ENCODE results near the gene PYGM. TPM values are rescaled to one million over a fixed set of nuclear protein-coding genes. Genes with fewer than 3 reads are reported as not detected.

PYGM gene
- total RNA-seq, 3 donors from 2014 or later, result 2.0 to 21.1 (median 2.8) TPM

DNA sequence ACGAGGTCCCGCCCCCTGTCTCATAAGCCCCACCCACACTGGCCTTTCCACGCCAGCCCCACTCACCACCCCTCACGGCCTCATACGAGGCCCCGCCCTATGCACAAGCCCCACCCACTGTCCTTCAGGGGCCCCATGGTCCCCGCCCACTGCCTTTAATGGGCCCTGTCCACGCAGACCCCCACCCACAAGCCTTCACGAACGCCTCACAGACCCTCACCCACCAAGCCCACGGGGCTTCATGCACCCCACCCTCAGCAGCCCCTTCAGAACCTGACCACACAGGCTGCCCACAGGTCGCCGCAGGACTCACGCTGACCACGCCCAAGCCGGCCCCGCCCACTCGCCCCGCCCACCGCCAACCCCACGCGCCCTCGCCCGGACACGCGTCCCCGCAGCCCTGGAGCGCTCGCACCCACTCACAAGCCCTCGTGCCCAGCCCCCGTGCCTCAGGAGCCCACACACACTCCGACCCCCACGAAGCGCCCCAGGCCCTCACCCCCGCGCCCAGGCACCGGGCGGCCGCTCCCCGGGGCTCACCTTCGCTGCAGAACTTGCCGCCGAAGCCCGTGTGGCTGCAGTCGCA is 47.3 kb downstream of the PYGM start:
- DNase-seq (no peak), ATAC-seq (no peak)
- Histone ChIP-seq H3K4me1 (ENCODE audit: low read depth) (no peaks in the 10 kb centered on the region), H3K36me3 (ENCODE audit: low read depth) (no peaks in the 10 kb centered on the region), H3K9me3 (no peaks in the 10 kb centered on the region), H3K4me3 (no peak overlapping the region)
- TF ChIP-seq, protein P1, sequence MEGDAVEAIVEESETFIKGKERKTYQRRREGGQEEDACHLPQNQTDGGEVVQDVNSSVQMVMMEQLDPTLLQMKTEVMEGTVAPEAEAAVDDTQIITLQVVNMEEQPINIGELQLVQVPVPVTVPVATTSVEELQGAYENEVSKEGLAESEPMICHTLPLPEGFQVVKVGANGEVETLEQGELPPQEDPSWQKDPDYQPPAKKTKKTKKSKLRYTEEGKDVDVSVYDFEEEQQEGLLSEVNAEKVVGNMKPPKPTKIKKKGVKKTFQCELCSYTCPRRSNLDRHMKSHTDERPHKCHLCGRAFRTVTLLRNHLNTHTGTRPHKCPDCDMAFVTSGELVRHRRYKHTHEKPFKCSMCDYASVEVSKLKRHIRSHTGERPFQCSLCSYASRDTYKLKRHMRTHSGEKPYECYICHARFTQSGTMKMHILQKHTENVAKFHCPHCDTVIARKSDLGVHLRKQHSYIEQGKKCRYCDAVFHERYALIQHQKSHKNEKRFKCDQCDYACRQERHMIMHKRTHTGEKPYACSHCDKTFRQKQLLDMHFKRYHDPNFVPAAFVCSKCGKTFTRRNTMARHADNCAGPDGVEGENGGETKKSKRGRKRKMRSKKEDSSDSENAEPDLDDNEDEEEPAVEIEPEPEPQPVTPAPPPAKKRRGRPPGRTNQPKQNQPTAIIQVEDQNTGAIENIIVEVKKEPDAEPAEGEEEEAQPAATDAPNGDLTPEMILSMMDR (IDR thresholded peaks at IDR 0.05), result no peak
- intact Hi-C loops (cut with DNase I, micrococcal nuclease), result no loop called here

DNA sequence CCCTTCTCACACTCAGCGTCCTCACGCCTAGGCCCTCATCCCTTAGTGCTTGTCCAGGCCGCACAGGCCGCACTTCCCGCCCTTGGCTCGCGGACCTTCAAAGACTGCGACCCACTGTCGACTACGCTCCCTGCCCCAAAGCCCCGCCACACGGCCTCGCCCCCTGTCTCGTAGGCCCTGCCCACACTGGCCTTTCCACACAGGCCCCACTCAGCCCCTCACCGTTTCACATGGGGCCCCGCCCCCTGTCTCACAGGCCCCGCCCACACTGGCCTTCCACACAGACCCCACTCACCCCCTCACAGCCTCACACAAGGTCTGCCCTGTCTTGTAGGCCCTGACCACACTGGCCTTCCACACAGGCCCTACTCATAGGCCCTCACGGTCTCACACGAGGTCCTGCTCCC is 47.8 kb downstream of the PYGM start:
- intact Hi-C loops (cut with DNase I, micrococcal nuclease), result no loop called here
- TF ChIP-seq, protein P1 (IDR thresholded peaks at IDR 0.05), result no peak
- Histone ChIP-seq H3K36me3 (ENCODE audit: low read depth) (no peaks in the 10 kb centered on the region), H3K9me3 (no peaks in the 10 kb centered on the region), H3K4me3 (no peak overlapping the region), H3K4me1 (ENCODE audit: low read depth) (no peaks in the 10 kb centered on the region)
- no peak for DNase-seq
- ATAC-seq, result no peak

DNA sequence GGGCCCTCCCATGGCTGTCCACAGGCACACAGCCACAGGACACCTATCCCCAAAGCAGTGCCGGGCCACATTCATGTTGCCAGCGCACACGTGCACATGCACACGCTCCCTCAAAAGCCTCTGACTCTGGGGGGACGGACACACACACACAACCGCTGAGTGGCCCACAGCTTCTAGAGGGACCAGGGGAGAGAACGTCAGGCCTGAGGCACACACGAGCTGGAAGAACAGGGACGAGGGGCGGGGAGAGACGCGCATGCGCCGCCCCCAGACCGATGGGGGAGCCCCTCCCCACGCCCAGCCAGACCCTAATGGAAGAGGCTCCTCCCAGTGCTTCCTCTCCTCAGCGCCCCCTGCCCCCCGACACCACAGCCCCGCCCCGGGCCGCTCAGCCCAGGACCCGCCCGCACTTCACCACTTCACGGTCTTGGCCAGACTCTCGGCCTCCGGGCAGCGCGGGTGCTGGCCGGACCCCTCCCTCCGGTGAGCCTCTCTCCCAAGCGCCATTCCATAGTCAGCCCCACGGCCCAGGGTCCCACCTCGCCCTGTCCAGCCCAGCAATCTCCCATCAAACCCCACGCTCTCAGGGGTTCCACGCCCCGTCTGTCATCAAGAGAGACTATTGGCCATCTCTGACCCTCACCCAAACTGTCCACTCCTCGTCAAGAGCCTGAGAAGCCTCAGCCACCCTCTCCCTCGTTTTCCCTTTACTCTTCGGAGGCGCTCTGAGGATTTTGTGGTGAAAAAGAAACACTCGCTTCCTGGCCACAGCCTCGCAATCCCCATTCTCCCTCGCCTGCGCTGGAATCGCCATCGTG is 48.4 kb downstream of the PYGM start:
- Histone ChIP-seq H3K36me3 (ENCODE audit: low read depth) (no peaks in the 10 kb centered on the region), H3K9me3 (no peaks in the 10 kb centered on the region), H3K4me1 (ENCODE audit: low read depth) (no peaks in the 10 kb centered on the region), H3K4me3 (no peak overlapping the region)
- intact Hi-C loops (cut with DNase I, micrococcal nuclease), result no loop called here
- DNase-seq (no peak), ATAC-seq (no peak)
- TF ChIP-seq, protein P1 (IDR thresholded peaks at IDR 0.05), result no peak

DNA sequence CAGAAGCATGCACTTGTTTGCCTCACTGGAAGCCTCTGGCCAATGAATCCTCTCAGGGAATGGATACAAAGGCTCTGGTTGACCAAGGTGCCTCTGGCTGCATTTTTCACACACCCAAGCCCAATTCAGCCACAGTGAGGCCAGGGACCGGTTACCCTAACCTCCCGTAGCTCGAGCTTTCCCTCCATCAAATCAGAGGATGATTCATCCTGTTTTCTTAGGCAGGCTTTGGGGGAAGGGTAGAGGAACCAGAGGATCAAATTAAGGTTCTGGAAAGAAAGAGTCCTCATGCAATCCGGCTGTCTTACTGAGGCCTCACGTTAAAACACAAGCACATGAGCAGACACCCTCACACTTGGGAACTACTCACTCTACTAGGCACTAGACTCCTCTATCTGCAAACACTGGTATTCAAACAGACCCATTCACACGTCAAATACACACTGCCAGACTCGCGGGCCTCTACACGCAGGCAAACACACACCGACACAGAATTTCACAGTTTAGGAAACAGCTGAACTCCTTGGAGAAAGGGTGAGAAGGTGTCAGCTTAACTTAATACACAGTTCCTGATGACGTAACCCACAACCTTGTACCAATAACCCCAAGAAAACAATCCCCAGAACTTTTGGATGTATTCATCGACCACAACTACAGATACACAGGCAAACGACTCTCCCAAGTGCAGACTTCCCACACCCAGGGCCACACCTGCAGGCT is 49.2 kb downstream of the PYGM start:
- Histone ChIP-seq H3K9me3 (no peaks in the 10 kb centered on the region), H3K36me3 (ENCODE audit: low read depth) (no peaks in the 10 kb centered on the region), H3K4me1 (ENCODE audit: low read depth) (no peaks in the 10 kb centered on the region), H3K4me3 (no peak overlapping the region)
- TF ChIP-seq, protein P1 (IDR thresholded peaks at IDR 0.05), result no peak
- ATAC-seq, result peak; percentile 15
- DNase-seq, result no peak
- intact Hi-C loops (cut with DNase I, micrococcal nuclease), result no loop called here

DNA sequence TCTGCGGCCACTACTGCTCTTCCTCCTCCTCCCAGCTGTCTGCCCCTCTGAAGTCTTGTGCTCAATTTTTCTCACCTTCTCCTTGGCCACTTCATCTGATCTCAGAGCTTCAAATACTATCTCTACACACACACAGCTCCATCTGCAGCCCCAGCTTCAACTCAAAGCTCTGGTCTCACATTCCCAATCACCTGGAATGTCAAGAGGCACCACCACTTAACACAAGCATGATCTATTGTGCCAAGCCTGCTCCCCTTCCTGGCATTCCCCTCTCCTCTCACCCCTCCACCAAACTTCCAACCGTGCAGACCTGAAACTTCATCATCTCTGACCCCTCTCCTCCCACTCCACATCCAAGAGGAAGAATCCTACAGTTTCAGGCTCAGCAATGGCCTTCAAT is 54.3 kb downstream of the PYGM start:
- ATAC-seq (no peak), DNase-seq (no peak)
- H3K36me3 ChIP-seq (ENCODE audit: low read depth), result no peaks in the 10 kb centered on the region
- intact Hi-C loops (cut with DNase I, micrococcal nuclease), result no loop called here
- TF ChIP-seq, protein P1 (IDR thresholded peaks at IDR 0.05), result no peak
- H3K4me1 ChIP-seq (ENCODE audit: low read depth), result no peaks in the 10 kb centered on the region
- no peak overlapping the region for H3K4me3 ChIP-seq
- no peaks in the 10 kb centered on the region for H3K9me3 ChIP-seq

Measured in mucosa of descending colon (tissue), 3 donors.